HCT116 (cell line): ENCODE results near the gene ZNF619.

ENCODE experiments used
- POLR2A ChIP-seq: IDR thresholded peaks from 2 replicates; pipeline ENCODE4 v1.7.0; 2011; ENCODE audit warnings: borderline replicate concordance; ENCODE audit not compliant: insufficient read depth, insufficient read length; ENCODE audit errors: extremely low read depth
- TF ChIP-seq, protein P1 (sequence below), 3 experiments: fragments of 200-600 bp in 1 of 3; sonication (generic) in 1 of 3; IDR thresholded peaks in 2 of 3; conservative IDR thresholded peaks in 1 of 3; 2 replicates each; pipeline ENCODE4 v1.5.1; 2012 to 2017; ENCODE audit warnings: low read depth in 2 of 3, low read length in 2 of 3, antibody characterized with exemption in 1 of 3, borderline replicate concordance in 1 of 3, control low read depth in 1 of 3, mild to moderate bottlenecking in 1 of 3, mixed read lengths in 1 of 3, mixed run types in 1 of 3, moderate library complexity in 1 of 3; ENCODE audit not compliant: insufficient read depth in 1 of 3

DNA sequence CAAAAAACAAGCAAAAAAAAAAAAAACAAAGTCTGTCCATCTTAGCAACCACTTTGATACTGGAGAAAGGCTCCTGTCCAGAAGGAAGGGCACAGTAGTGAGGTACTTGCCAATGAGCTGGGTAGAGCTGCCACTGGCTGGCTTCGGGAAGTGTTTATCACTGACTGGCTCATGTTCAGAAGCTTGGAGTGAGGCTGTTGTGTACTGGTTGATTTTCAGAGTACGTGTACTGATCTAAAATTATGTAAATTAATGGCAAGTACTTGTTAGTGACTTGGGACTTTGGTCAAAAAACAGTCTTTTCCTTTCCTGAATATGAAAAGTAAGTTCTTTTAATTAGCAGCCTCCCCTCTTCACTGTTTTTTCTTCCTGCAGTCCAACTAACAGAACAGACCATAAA, 46.9 kb downstream of the ZNF619 start:
- TF ChIP-seq POLR2A, result no peak
- TF ChIP-seq, protein P1, sequence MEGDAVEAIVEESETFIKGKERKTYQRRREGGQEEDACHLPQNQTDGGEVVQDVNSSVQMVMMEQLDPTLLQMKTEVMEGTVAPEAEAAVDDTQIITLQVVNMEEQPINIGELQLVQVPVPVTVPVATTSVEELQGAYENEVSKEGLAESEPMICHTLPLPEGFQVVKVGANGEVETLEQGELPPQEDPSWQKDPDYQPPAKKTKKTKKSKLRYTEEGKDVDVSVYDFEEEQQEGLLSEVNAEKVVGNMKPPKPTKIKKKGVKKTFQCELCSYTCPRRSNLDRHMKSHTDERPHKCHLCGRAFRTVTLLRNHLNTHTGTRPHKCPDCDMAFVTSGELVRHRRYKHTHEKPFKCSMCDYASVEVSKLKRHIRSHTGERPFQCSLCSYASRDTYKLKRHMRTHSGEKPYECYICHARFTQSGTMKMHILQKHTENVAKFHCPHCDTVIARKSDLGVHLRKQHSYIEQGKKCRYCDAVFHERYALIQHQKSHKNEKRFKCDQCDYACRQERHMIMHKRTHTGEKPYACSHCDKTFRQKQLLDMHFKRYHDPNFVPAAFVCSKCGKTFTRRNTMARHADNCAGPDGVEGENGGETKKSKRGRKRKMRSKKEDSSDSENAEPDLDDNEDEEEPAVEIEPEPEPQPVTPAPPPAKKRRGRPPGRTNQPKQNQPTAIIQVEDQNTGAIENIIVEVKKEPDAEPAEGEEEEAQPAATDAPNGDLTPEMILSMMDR (IDR thresholded peaks at IDR 0.05 in 2 of 3, conservative IDR thresholded peaks at IDR 0.05 in 1 of 3; ENCODE audit: borderline replicate concordance in 1 of 3, insufficient read depth in 1 of 3, low read depth in 2 of 3, low read length in 2 of 3), result no peak
